GM12878 (cell line): Measurements from ENCODE around the gene TAX1BP3. TPM values are rescaled to one million over a fixed set of nuclear protein-coding genes. Genes with fewer than 3 reads are reported as not detected.
A peak's percentile ranks its signal among the peaks of the same experiment; 100 is the strongest.

Experiments used
- CBFB ChIP-seq: IDR thresholded peaks from 2 replicates; pipeline ENCODE4 v1.6.1; 2016; ENCODE audit warnings: antibody characterized with exemption, low read depth
- ELK1 ChIP-seq: IDR thresholded peaks from 2 replicates; pipeline ENCODE4 v1.6.1; 2012; ENCODE audit warnings: low read depth, low read length, improper control_type of control experiment
- MEF2B ChIP-seq: fragments of 450-650 bp; IDR thresholded peaks from 2 replicates; pipeline ENCODE4 v1.6.1; 2018; ENCODE audit warnings: mild to moderate bottlenecking, moderate library complexity; ENCODE audit not compliant: partially characterized antibody, poor library complexity, severe bottlenecking
- RCOR1 ChIP-seq: conservative IDR thresholded peaks from 2 replicates; pipeline ENCODE4 v1.6.1; 2012; ENCODE audit warnings: low read depth, low read length, improper control_type of control experiment
- SREBF1 ChIP-seq: IDR thresholded peaks from 2 replicates; pipeline ENCODE4 v1.6.1; 2012; ENCODE audit warnings: mild to moderate bottlenecking, low read length
- SREBF2 ChIP-seq: IDR thresholded peaks from 2 replicates; pipeline ENCODE4 v1.6.1; 2012; ENCODE audit warnings: mild to moderate bottlenecking, low read length
- SRF ChIP-seq, 2 experiments: IDR thresholded peaks; 2 replicates each; pipeline ENCODE4 v1.6.1; 2011; ENCODE audit warnings: low read depth in 2 of 2, low read length in 2 of 2, mild to moderate bottlenecking in 1 of 2, moderate library complexity in 1 of 2
- SUPT20H ChIP-seq: IDR thresholded peaks from 2 replicates; pipeline ENCODE4 v1.6.1; 2011; ENCODE audit warnings: low read depth, mild to moderate bottlenecking, low read length, moderate library complexity, borderline replicate concordance; ENCODE audit not compliant: control insufficient read depth
- TARDBP ChIP-seq: IDR thresholded peaks from 2 replicates; pipeline ENCODE4 v1.6.1; 2016; ENCODE audit warnings: borderline replicate concordance
- TCF7 ChIP-seq: IDR thresholded peaks from 2 replicates; pipeline ENCODE4 v1.6.1; 2014; ENCODE audit warnings: antibody characterized with exemption, borderline replicate concordance
- ZBTB40 ChIP-seq: fragments of 450-650 bp; IDR thresholded peaks from 2 replicates; pipeline ENCODE4 v1.6.1; 2016; ENCODE audit warnings: mild to moderate bottlenecking, moderate library complexity, borderline replicate concordance
- ZNF217 ChIP-seq: fragments of 450-650 bp; IDR thresholded peaks from 2 replicates; pipeline ENCODE4 v1.6.1; 2017; ENCODE audit warnings: antibody characterized with exemption, mild to moderate bottlenecking
- ZNF687 ChIP-seq: fragments of 450-650 bp; IDR thresholded peaks from 2 replicates; pipeline ENCODE4 v1.6.1; 2017; ENCODE audit warnings: mild to moderate bottlenecking, moderate library complexity
- ZSCAN29 ChIP-seq: fragments of 450-650 bp; IDR thresholded peaks from 2 replicates; pipeline ENCODE4 v1.6.1; 2017; ENCODE audit warnings: mild to moderate bottlenecking, moderate library complexity
- polyA plus RNA-seq, 11 experiments: library from polyadenylated mRNA; depleted of rRNA in 4 of 11; unstranded in 6 of 11; stranded (reverse) in 5 of 11; fragments of >200 nt; fragmentation: Nextera tagmentation in 4 of 11; fragmentation: Illumina TruSeq in 1 of 11; extraction: Ambion mirVana in 4 of 11; extraction: Trizol in 1 of 11; gene quantifications; 1 replicate in 1 of 11; 2 replicates in 10 of 11; pipeline versions ENCODE4 v1.2.1 to v1.2.3, GENCODE V29; 2011 to 2016; ENCODE audit warnings: inconsistent platforms in 2 of 11, missing spikeins in 2 of 11, low read depth in 1 of 11
- total RNA-seq, 4 experiments: library from RNA; depleted of rRNA in 3 of 4; stranded (reverse); fragments of >200 nt in 3 of 4; fragmentation: Illumina TruSeq in 1 of 4; extraction: Trizol in 1 of 4; gene quantifications; 2 replicates each; pipeline versions ENCODE4 v1.2.1 to v1.2.3, GENCODE V29; 2013 to 2021
- TF ChIP-seq, protein P1 (sequence below): IDR thresholded peaks from 2 replicates; pipeline ENCODE4 v1.6.1; 2011; ENCODE audit warnings: borderline replicate concordance, low read depth, mild to moderate bottlenecking, moderate library complexity, low read length; ENCODE audit not compliant: insufficient read depth, poor library complexity, severe bottlenecking
- TF ChIP-seq, protein P2 (sequence below): IDR thresholded peaks from 2 replicates; pipeline ENCODE4 v1.6.1; 2012; ENCODE audit warnings: mild to moderate bottlenecking, low read depth, low read length

The TAX1BP3 gene
- total and polyA plus RNA-seq, 10 of the 15 experiments (the other 5 are each of a cell fraction or from before 2014, with no cell fraction given) = 1.00 to 40.4 (median 15.4) TPM

DNA sequence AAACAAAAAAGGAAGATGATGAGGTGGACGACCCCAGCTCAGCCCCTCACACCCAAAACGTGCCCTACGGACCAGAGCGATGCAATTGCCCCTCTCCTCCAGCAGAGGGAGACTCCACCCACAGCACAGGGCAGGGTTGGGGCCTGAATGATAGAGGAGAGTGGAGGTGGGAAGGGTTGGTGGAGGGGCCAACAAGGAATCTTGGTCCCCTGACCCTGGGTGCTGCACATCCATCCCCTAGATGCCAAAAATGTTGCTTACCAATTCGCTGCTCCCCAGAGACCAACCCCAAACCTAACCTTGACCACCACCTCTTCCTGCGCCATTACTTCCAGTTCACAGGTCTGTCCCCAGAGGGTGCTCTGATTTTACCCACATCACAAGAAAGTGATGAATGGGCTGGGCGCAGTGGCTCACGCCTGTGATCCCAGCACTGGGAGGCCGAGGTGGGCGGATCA lies 14.7 kb upstream of the TAX1BP3 start (continued):
- TF ChIP-seq SUPT20H (no peak), RCOR1 (no peak), TCF7 (no peak), MEF2B (peak; percentile 97), ZNF687 (0 out of 2 replicates have a peak, but pooled peaks have one; percentile 34), TARDBP (peak; percentile 15; the same call in 1 of the 2 replicates), ZSCAN29 (no peak), SREBF1 (no peak), ELK1 (no peak), ZBTB40 (no peak), CBFB (no peak), SREBF2 (no peak), SRF (IDR thresholded peaks at IDR 0.05; ENCODE audit: low read depth in 2 of 2, low read length in 2 of 2) (no peak), ZNF217 (peak; percentile 50; the same call in 1 of the 2 replicates)
- TF ChIP-seq, protein P1, sequence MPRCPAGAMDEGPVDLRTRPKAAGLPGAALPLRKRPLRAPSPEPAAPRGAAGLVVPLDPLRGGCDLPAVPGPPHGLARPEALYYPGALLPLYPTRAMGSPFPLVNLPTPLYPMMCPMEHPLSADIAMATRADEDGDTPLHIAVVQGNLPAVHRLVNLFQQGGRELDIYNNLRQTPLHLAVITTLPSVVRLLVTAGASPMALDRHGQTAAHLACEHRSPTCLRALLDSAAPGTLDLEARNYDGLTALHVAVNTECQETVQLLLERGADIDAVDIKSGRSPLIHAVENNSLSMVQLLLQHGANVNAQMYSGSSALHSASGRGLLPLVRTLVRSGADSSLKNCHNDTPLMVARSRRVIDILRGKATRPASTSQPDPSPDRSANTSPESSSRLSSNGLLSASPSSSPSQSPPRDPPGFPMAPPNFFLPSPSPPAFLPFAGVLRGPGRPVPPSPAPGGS = no peak
- TF ChIP-seq, protein P2, sequence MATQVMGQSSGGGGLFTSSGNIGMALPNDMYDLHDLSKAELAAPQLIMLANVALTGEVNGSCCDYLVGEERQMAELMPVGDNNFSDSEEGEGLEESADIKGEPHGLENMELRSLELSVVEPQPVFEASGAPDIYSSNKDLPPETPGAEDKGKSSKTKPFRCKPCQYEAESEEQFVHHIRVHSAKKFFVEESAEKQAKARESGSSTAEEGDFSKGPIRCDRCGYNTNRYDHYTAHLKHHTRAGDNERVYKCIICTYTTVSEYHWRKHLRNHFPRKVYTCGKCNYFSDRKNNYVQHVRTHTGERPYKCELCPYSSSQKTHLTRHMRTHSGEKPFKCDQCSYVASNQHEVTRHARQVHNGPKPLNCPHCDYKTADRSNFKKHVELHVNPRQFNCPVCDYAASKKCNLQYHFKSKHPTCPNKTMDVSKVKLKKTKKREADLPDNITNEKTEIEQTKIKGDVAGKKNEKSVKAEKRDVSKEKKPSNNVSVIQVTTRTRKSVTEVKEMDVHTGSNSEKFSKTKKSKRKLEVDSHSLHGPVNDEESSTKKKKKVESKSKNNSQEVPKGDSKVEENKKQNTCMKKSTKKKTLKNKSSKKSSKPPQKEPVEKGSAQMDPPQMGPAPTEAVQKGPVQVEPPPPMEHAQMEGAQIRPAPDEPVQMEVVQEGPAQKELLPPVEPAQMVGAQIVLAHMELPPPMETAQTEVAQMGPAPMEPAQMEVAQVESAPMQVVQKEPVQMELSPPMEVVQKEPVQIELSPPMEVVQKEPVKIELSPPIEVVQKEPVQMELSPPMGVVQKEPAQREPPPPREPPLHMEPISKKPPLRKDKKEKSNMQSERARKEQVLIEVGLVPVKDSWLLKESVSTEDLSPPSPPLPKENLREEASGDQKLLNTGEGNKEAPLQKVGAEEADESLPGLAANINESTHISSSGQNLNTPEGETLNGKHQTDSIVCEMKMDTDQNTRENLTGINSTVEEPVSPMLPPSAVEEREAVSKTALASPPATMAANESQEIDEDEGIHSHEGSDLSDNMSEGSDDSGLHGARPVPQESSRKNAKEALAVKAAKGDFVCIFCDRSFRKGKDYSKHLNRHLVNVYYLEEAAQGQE = no peak
